GM12872 (cell line): ENCODE data around the gene TRAM2.

Experiments used
- CTCF ChIP-seq: IDR thresholded peaks from 3 replicates; pipeline ENCODE4 v1.5.1; 2011; ENCODE audit warnings: low read depth, mild to moderate bottlenecking, low read length, moderate library complexity; ENCODE audit not compliant: insufficient read depth

Gene TRAM2

DNA sequence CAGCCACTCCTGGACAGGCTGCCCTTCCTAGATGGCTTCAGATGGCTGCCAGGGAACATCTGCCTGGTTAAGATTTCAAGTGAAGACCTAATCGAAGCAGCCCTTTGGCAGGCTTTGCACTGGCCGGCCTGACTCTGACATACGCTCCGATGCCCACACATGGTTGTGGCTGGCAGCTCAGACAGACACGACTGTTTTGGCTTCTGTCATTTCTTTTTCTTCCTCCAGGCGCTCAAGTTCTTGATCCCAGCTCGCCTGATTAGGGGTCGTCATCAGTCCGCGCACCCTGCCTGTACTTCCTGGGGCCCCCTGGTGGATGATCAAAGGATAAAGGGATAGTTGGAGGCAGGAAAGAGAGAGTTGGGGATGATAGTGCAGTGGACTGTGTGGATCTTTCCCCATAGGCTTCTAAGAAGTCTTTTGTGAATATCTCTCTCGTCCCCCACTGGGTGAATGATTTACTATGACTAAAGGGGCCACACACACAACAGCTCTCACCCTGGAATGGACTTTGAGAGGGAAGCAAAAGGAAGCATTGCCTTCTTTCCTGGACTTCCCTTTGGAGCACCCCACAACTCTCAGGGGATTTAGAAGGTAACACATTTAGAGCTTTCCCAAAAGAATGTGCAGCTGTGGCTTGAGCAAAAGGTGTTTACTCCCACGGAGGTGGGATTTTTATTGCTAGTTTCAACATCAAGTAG is 21.4 kb upstream of the TRAM2 start:
- TF ChIP-seq CTCF = peak; percentile 71

- no peak for TF ChIP-seq CTCF
Measured at GRCh38 chr6:52597738-52598122, 20.9 kb upstream of the TRAM2 start.

DNA sequence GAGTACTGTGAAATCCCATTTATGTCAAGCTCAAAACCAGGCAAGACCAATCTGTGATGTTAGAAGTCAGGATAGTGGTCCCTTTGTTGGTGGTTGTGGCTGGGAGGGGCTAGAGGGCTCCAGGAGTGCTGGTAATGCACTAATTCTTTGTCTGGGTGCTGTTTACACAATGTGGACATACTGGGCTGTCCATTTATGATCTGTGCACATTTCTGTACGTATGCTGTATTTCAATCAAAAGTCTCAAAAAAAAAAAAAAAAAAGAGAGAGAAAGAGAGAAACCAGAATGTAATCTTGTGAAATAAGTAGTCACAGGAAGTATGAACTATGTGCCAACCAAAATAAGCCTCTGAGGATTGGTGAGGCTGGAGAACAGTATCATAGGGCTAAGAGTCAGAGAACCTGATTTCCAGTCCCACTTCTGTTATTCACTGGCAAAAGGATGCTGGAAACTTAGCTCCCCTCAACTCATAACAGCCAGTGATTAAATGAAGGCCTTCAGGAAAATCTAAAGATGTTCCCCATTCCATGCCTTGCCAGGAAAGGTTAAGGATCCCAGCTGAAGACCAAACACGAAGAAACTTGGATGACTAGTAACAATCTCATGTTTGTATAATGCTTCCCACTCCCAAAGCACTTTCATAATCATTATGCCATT is 19.6 kb upstream of the TRAM2 start:
- TF ChIP-seq CTCF = no peak

GRCh38 chr6:52595796-52596130 is 18.9 kb upstream of the TRAM2 start:
- TF ChIP-seq CTCF = peak; percentile 40; the same call in 2 of the 3 replicates

- no peak for TF ChIP-seq CTCF
Measured at GRCh38 chr6:52595000-52595795, 18.3 kb upstream of the TRAM2 start.

GRCh38 chr6:52594221-52594620 is 17.4 kb upstream of the TRAM2 start:
- TF ChIP-seq CTCF = no peak

DNA sequence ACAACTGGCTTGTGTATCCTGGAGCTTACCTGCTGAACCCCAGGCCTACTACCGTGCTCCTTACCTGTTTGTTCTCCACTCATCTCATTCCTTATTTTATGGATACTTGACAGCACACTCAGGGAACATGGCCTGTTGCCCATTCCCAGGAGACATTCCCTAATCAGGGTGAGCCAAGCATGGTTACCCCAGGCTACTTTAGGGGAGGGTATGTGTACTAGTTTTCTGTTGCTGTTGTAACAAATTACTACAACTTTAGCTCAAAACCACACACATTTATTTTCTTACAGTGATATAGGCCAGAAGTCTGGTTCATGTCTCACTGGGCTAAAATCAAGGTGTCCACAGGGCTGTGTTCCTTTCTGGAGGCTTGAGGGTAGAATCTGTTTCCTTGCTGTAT is 15.0 kb upstream of the TRAM2 start:
- TF ChIP-seq CTCF = no peak
